GM21367 (cell line): ENCODE results near the gene DERA.
"Not testable (repeated sequence)": the region's sequence is repeated elsewhere in the genome, so short reads cannot be mapped to it uniquely, and the experiment has no call there.

Source experiments
- ATAC-seq: cut with Tn5 transposase; IDR thresholded peaks from one replicate; pipeline ENCODE4 v1.9.1; 2021; ENCODE audit not compliant: unreplicated experiment

The DERA gene

GRCh38 chr12:15899282-15899870 lies 11.8 kb upstream of the DERA start:
- peak; percentile 64 for ATAC-seq

- no peak for ATAC-seq
Measured at GRCh38 chr12:15904378-15904920, 6.7 kb upstream of the DERA start.

- ATAC-seq, result no peak
Measured at GRCh38 chr12:15910468-15910863, 666 bp upstream of the DERA start.

- ATAC-seq, result not testable (repeated sequence)
Measured at GRCh38 chr12:15911931-15912330, 799 bp downstream of the DERA start.

GRCh38 chr12:15914131-15914530 lies 3.0 kb downstream of the DERA start:
- not testable (repeated sequence) for ATAC-seq

- ATAC-seq, result no peak
Measured at GRCh38 chr12:15918066-15918465, 6.9 kb downstream of the DERA start.

GRCh38 chr12:15919418-15919817 lies 8.3 kb downstream of the DERA start:
- no peak for ATAC-seq

GRCh38 chr12:15924956-15925355 lies 13.8 kb downstream of the DERA start:
- no peak for ATAC-seq

- no peak for ATAC-seq
Measured at GRCh38 chr12:15928346-15928745, 17.2 kb downstream of the DERA start.

- ATAC-seq, result no peak
Measured at GRCh38 chr12:15928870-15929571, 17.9 kb downstream of the DERA start.

GRCh38 chr12:15931590-15932053 lies 20.5 kb downstream of the DERA start:
- peak; percentile 65 for ATAC-seq

GRCh38 chr12:15932327-15932726 lies 21.2 kb downstream of the DERA start:
- no peak for ATAC-seq

- no peak for ATAC-seq
Measured at GRCh38 chr12:15932971-15933370, 21.8 kb downstream of the DERA start.

GRCh38 chr12:15933751-15934150 lies 22.6 kb downstream of the DERA start:
- no peak for ATAC-seq

- ATAC-seq, result no peak
Measured at GRCh38 chr12:15936751-15937150, 25.6 kb downstream of the DERA start.

GRCh38 chr12:15937902-15938301 lies 26.8 kb downstream of the DERA start:
- no peak for ATAC-seq

GRCh38 chr12:15939111-15939510 lies 28.0 kb downstream of the DERA start:
- ATAC-seq, result no peak

GRCh38 chr12:15942475-15942874 lies 31.3 kb downstream of the DERA start:
- ATAC-seq, result no peak

GRCh38 chr12:15943519-15943918 lies 32.4 kb downstream of the DERA start:
- ATAC-seq, result not testable (repeated sequence)

- ATAC-seq, result not testable (repeated sequence)
Measured at GRCh38 chr12:15948461-15948860, 37.3 kb downstream of the DERA start.

- no peak for ATAC-seq
Measured at GRCh38 chr12:15955281-15955680, 44.1 kb downstream of the DERA start.

GRCh38 chr12:15956010-15956409 lies 44.9 kb downstream of the DERA start:
- no peak for ATAC-seq
